Suprapubic skin (tissue), 3 donors: ENCODE data around the gene LMCD1.

Source experiments
- CTCF ChIP-seq, 2 donors: fragments of 200-600 bp in 1 of 2; fragments of 450-650 bp in 1 of 2; sonication (generic) in 1 of 2; IDR thresholded peaks; one replicate each; pipeline ENCODE4 v1.5.1; 2016 to 2019; ENCODE audit warnings: antibody characterized with exemption in 2 of 2, mild to moderate bottlenecking in 1 of 2, moderate library complexity in 1 of 2
- EP300 ChIP-seq: sonication (generic); formaldehyde crosslinking; IDR thresholded peaks from one replicate; pipeline ENCODE4 v1.6.1; 2017; ENCODE audit warnings: antibody characterized with exemption
- POLR2A ChIP-seq, 2 donors: fragments of 450-650 bp; IDR thresholded peaks; one replicate each; pipeline ENCODE4 v1.6.1; 2017; ENCODE audit warnings: antibody characterized with exemption in 2 of 2, mild to moderate bottlenecking in 2 of 2, moderate library complexity in 2 of 2

GRCh38 chr3:8556473-8556869, 54.8 kb downstream of the LMCD1 start:
- TF ChIP-seq POLR2A (IDR thresholded peaks at IDR 0.05) (no peak), CTCF (IDR thresholded peaks at IDR 0.05) (no peak), EP300 (no peak)
